ENCODE measurements around the gene CAMKK1.
A peak's percentile ranks its signal among the peaks of the same experiment; 100 is the strongest.

Gene CAMKK1

DNA sequence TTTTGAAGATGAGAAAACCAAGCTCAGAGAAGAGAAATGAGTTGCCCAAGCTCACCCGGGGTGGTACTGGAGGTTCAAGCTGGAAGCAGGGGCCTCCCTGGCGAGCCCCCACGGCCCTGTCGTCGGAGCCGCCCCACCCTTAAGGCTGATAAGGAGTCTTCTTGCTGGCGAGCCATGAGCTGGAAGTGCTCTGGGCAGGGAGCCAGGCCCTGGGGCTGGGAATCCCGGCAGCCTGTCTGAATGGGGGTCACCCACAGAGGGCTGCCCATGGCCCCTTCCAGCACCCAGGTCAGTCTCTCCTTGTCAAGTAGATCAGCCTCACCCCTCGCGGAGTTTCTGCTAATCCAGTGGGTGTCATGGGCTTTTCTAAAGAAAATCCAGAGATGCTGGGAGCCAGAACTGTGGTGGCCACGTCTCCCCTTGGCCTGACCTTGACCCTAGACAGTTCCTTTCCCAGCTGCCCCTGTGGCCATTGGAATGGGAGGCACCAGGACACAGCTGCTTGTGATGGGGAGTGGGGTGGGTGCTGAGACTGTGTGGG lies 24.6 kb upstream of the CAMKK1 start:
- no peak for DNase-seq

DNA sequence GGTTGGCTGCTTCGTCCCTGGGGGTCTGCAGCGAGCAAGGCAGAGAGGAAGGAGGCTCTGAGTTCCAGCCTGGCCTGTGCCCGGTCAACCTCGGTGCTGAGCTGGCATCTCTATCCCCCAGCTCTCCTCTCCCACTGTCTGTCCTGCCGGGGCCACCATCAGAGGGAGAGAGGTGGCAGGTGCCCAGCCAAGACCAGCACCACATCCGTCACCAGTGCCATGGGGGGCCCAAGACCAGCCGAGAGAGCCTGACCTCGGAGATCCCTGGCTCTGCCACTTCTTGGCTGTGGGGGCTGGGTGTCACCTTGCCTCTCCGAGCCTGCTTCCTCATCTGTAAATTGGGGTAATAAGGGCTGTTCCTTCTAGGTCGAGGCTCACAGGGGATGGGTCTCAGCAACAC lies 24.0 kb upstream of the CAMKK1 start:
- DNase-seq, result no peak

GRCh38 chr17:3915995-3916696 lies 23.3 kb upstream of the CAMKK1 start, which contains the start of gene P2RX1:
P2RX1 (minus strand) TSS chr17:3916465; CDS start chr17:3916225, 240 bp downstream.
- DNase-seq, result peak; percentile 54

DNA sequence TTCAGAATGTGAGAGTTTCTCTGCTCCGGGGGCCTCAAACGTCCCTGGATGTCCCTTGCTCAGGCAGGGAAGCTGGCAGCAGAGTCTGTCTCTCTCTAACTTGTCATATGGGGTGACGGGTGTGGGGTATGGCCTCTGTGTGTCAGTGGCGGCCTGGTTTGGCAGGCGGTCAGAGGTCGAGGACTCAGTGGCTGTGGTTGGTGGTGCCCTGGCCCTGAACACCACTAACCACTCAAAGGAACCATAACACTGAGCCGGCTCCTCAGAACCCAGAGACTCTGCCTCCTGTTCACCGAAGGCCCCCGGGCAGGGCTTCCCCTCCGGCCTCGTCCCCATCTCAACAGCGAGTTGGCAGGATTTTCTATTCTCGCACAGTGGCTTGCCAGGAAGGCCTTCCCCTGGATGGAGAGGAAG lies 22.7 kb upstream of the CAMKK1 start:
- DNase-seq, result no peak

- DNase-seq, result no peak
Observed at GRCh38 chr17:3914312-3914670, 21.4 kb upstream of the CAMKK1 start.

GRCh38 chr17:3913531-3914311 lies 20.9 kb upstream of the CAMKK1 start:
- peak; percentile 84 for DNase-seq

DNA sequence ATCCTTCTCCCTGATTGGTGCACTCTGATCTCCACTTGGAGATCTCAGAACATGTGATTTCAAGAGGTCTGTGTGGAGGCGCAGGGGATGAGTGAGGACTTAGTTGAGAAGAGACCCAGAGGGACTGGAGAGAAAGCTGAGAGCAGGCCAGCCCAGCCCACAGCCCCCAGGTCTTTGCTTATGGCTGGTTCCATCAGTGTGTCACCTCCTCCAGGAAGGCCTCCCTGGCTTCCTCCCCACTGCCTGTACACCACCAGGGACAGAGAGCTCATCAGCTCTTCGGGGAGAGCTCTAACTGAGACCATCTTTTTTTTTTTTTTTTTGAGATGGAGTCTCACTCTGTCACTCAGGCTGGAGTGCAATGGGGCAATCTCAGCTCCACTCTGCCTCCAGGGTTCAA lies 20.0 kb upstream of the CAMKK1 start:
- DNase-seq, result no peak

DNA sequence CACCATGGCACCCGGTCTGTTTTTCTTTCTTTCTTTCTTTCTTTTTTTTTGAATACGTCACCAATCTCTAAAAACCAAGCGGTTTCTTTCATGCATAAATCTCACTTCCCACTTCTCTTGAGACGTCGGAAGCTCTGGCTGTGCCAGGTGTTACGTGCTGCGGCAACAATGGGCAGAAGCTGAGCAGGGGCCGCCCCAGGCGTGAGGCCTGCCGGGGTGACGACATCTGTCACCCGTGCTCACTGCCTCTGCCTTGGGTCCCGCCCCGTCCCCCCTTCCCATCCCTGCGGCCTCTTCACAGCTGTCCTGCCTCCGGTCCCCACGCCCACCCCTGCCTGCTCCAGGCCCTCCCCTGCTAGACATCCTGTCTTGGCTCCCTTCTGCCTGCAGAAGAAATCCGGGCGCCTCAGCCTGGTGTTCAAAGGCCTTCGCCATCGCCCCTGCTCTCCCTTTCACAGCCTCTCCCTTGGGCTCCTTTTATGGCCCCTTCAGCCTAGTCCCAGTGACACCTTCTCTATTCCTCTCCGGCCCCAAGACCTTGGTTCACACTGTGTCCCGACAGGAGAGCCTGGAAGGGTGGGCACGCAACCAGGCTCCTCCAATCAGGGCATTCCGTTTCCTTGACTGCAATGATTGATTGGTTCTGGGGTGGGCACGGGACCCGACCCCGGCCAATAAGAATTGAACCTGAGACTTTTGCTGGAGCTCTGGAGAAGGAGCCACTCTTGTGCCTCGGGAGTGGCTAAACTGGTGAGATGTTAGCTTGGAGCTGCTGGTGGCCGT lies 18.6 kb upstream of the CAMKK1 start:
- DNase-seq, result peak; percentile 69

GRCh38 chr17:3910420-3911270 lies 17.8 kb upstream of the CAMKK1 start:
- DNase-seq, result no peak

GRCh38 chr17:3909257-3909656 lies 16.4 kb upstream of the CAMKK1 start:
- no peak for DNase-seq

DNA sequence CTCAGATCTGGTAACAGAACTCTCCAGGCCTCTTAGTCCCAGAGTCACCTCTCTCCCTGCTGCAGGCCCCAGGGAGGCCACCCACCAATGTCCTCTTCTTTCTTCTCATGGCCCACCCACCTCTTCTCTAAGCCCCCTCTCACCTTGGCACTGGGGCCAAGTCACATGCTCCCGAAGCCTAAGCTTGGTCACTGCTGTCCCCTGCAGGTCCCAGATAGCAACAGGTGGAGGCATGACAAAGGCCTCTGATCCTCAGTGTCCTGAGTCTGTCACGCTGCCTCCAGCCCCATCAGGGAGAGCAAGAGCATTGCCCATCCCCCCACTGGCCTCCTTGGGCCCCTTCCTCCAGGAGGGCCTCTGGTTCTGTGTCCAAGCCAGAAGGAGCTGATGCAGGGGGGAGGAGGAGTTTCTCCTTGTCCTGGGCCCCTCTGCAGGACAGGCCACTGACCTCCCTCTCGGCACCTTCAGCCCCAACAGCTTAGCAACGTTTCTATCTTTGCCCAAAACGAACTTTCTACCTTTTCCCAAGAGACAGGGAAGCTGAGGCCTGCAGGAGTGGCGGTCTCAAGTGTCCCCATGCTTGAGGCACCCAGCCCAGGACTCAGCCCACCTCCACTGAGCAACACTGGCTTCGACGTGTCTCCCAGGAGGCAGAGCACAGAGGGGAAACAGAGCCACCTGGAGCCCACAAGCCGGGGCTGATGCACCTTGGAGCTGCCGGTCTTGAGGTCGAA lies 14.8 kb upstream of the CAMKK1 start:
- DNase-seq, result no peak

- DNase-seq, result no peak
Observed at GRCh38 chr17:3906881-3907280, 14.0 kb upstream of the CAMKK1 start.

GRCh38 chr17:3905017-3905520 lies 12.2 kb upstream of the CAMKK1 start:
- DNase-seq, result no peak

DNA sequence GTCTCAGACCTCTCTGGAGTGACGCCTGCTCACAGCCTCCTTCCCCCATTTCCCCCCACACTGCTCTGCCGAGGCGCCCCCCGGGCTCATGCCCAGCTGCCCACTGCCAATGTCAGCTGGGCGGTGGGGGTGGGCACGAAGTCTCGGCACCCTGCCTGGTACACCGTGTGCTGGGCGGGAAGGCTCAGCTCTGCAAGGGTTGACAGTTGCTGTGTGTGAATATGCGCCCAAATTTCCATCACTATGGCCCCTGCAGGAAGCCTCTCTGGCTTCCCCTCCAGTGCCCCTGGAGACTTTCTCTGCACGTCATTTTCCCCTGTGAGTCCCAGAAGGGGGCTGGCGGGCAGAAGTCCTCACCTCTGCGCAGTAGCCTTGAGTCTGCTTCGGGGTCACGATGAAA lies 11.6 kb upstream of the CAMKK1 start:
- no peak for DNase-seq

DNA sequence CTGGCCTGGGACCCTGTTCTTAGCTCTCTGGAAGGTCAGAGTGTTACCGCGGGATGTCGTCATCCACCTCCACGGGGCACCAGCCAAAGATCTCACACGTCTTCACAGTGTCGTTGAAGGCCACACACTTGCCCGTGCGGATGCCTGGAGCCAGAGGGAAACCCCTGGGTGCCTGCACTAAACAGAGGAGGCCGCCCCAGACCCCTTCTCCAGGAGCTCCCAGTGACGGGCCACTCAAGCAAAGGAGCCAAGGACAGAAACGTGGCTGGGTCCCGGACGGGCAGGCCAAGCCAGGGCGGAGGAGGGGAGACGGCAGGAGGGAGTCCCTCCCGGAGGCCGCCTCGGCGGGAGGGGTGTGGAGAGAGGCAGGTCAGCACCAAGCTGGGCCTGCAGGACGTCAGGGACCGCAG lies 11.0 kb upstream of the CAMKK1 start:
- DNase-seq, result no peak

DNA sequence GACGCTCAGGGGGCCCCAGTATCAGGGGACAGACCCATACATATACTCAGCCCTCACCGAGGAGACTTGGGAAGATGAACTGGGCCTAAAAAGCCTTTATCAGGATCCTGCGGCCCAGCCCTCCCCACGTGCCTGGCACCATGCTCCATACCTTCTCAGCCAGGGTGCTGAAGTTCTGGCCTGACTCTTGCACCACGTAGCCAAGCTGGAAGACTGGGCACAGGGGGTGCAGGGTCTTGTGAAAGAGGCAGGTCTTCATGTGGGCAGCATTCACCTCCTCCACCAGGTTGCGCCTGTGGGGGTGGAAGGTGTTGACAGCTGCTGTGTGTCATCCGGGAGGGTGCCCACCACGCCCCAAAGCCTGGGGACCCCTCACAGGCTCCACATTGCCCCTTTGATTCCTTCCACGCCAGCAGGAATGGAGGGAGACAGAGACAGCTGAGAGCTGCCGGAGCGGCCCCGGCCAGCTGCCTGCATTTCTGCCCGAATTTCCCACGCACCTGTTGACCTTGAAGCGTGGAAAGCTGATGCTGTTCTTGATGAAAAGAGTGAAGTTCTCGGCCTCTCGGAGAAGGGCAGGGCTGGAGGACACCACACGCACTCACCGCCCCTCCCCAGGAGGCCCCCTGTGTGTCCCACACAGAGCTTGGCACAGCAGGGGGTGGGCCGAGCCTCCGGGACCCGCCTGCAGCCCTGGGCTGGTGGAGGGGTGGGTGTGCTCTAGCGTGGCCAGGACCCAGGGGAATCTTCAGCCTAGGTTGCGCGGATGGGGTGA lies 10.4 kb upstream of the CAMKK1 start:
- no peak for DNase-seq

DNA sequence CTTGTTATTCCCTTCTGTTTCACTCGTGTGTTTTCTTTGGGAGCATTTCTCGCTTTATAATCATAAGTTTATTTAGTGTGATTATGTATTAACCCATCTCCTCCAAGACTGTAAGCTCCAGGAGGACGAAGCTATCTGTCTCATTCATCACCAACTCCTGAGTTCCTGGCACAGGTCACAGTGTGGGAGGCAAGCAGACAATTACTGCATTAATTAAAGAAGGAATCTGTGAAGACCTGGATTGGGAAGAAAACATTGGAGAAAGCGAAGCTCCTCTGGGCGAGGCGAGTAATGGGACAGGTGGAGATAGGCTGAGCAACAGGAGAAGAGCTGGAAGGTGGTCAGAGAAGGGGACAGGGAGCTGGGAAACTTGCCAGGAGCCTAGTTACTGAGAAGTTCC lies 7.8 kb upstream of the CAMKK1 start:
- no peak for DNase-seq

GRCh38 chr17:3897731-3898130 lies 4.9 kb upstream of the CAMKK1 start:
- no peak for DNase-seq

GRCh38 chr17:3896968-3897235 lies 4.0 kb upstream of the CAMKK1 start:
- no peak for DNase-seq

DNA sequence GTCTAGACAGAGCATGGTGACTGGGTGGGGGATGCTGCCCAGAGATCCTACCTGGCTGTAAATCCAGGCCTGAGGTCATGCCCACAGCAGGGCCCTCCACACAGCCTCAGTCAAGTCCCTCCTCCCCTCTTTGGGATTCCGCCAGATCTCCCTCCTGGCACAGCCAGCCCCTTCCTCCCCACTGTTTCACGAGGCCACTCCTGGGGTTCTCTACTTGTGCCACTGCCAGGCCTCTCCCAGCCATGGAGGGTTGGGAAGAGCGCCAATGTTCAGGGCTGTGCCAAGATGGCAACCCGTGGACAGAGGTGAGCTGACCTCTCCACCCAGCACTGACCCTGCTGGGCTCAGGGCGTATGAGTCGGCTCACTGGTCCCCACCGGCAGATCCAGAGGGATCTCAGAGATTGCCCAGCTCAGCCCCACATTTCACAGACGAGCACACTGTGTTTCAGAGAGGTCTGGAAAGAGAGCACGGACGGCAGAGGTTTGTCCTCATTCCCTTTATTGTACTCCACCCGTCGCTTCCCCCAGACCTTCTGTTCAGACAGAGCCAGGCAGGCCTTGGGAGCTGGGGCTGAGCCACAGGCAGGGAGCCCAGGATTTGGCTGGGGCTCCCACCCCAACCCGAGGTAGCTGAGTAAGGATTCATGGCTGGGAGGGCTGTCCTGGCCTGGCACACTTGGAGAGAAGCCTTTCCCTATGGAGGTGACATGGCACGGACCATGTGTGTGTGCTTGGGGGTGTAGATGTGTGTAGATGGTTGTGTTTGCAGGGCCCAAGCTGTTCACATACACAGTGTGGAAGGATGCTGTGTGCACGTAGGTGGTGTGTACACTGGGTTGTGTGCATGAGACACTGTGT lies 3.5 kb upstream of the CAMKK1 start:
- DNase-seq, result no peak
